Activated CD8-positive, alpha-beta T cell treated with anti-CD3 and anti-CD28 coated beads for 36 hours (primary cell): ENCODE measurements around the gene FGF22. TPM values are rescaled to one million over a fixed set of nuclear protein-coding genes. Genes with fewer than 3 reads are reported as not detected.
"Not testable (repeated sequence)": the region's sequence is repeated elsewhere in the genome, so short reads cannot be mapped to it uniquely, and the experiment has no call there.

ENCODE experiments used
- ATAC-seq: fragments of 200-7000 bp; cut with Tn5 transposase; one replicate; pipeline ENCODE4 v1.10.0; 2021; ENCODE audit warnings: mild to moderate bottlenecking, moderate library complexity
- CTCF ChIA-PET: fragments of 350-600 bp; sonication (Branson Sonifier 250); formaldehyde crosslinking; loops from one replicate; lab custom pipeline; 2021; ENCODE audit warnings: antibody characterized with exemption; lab: Charles Lee
- POLR2A ChIA-PET: fragments of 350-600 bp; sonication (Branson Sonifier 250); formaldehyde crosslinking; loops from one replicate; lab custom pipeline; 2021; ENCODE audit warnings: antibody characterized with exemption; lab: Charles Lee
- DNase-seq: peaks from one replicate; pipeline ENCODE4 v3.0.0-alpha.2; 2020
- H3K27ac Mint-ChIP-seq: one replicate; pipeline ENCODE4 v1.8.0; 2021; ENCODE audit warnings: mild to moderate bottlenecking, mixed read lengths
- H3K27me3 Mint-ChIP-seq: one replicate; pipeline ENCODE4 v1.8.0; 2021; ENCODE audit warnings: mixed read lengths
- H3K36me3 Mint-ChIP-seq: one replicate; pipeline ENCODE4 v1.8.0; 2021; ENCODE audit warnings: low read depth, mixed read lengths
- H3K4me1 Mint-ChIP-seq: one replicate; pipeline ENCODE4 v1.8.0; 2021; ENCODE audit warnings: low read depth, mixed read lengths
- H3K4me3 Mint-ChIP-seq: one replicate; pipeline ENCODE4 v1.8.0; 2021; ENCODE audit warnings: mild to moderate bottlenecking, moderate library complexity, mixed read lengths
- H3K9me3 Mint-ChIP-seq: one replicate; pipeline ENCODE4 v1.8.0; 2021; ENCODE audit warnings: mixed read lengths
- CTCF ChIP-seq: fragments of 200-600 bp; IDR thresholded peaks from one replicate; pipeline ENCODE4 v1.8.0; 2022; ENCODE audit warnings: antibody characterized with exemption, mild to moderate bottlenecking
- intact Hi-C: fragments of 100-400 bp; cut with micrococcal nuclease; formaldehyde crosslinking; loops from one replicate; pipeline ENCODE4 v1.10.0; 2022
- total RNA-seq, 2 experiments: library from RNA; stranded (reverse); gene quantifications; one replicate each; pipeline ENCODE4 v1.2.3, GENCODE V29; 2021

FGF22 gene
- total RNA-seq, 2 experiments from 2014 or later = 0.16 TPM; not detected in 1

- Mint-ChIP-seq H3K36me3 (peaks cover 30% of the 10 kb centered on the region), H3K4me3 (no peak overlapping the region), H3K27me3 (no peaks in the 10 kb centered on the region), H3K4me1 (peaks cover 3% of the 10 kb centered on the region), H3K27ac (no peak overlapping the region), H3K9me3 (no peaks in the 10 kb centered on the region)
- POLR2A ChIA-PET = no interaction called here
- intact Hi-C loops = no loop called here
- no peak for DNase-seq
- CTCF ChIA-PET = no interaction called here
- no peak for ATAC-seq
- no peak for TF ChIP-seq CTCF
Measured at GRCh38 chr19:619286-620002, 20.2 kb upstream of the FGF22 start.

GRCh38 chr19:620166-620862 lies 19.4 kb upstream of the FGF22 start:
- H3K4me3 Mint-ChIP-seq = no peak overlapping the region
- no peaks in the 10 kb centered on the region for H3K9me3 Mint-ChIP-seq
- peaks cover 3% of the 10 kb centered on the region for H3K4me1 Mint-ChIP-seq
- intact Hi-C loops = no loop called here
- CTCF ChIA-PET = no interaction called here
- POLR2A ChIA-PET = no interaction called here
- no peak for TF ChIP-seq CTCF
- no peaks in the 10 kb centered on the region for H3K27me3 Mint-ChIP-seq
- DNase-seq (no peak), ATAC-seq (no peak)
- peaks cover 27% of the 10 kb centered on the region for H3K36me3 Mint-ChIP-seq
- H3K27ac Mint-ChIP-seq = no peak overlapping the region

- ATAC-seq, H3K27me3 Mint-ChIP-seq, H3K27ac Mint-ChIP-seq, H3K9me3 Mint-ChIP-seq, H3K4me3 Mint-ChIP-seq, intact Hi-C loops, H3K4me1 Mint-ChIP-seq, DNase-seq, CTCF ChIA-PET: not testable (repeated sequence)
- peaks cover 25% of the 10 kb centered on the region for H3K36me3 Mint-ChIP-seq
- POLR2A ChIA-PET = interaction anchor here (1.8 kb wide), 1 partner anchor 10 kb away, joined by 4 read pairs; no protein-coding TSS in a partner anchor
Measured at GRCh38 chr19:621191-621590, 18.5 kb upstream of the FGF22 start.

- no peak for ATAC-seq
- intact Hi-C loops = no loop called here
- Mint-ChIP-seq H3K4me3 (no peak overlapping the region), H3K27ac (no peak overlapping the region), H3K36me3 (peaks cover 26% of the 10 kb centered on the region), H3K27me3 (no peaks in the 10 kb centered on the region), H3K9me3 (no peaks in the 10 kb centered on the region), H3K4me1 (peaks cover under 1% of the 10 kb centered on the region)
- CTCF ChIA-PET = no interaction called here
- TF ChIP-seq CTCF = no peak
- POLR2A ChIA-PET = interaction anchor here (1.8 kb wide), 1 partner anchor 11 kb away, joined by 4 read pairs; no protein-coding TSS in a partner anchor
- no peak for DNase-seq
Measured at GRCh38 chr19:621819-622218, 17.9 kb upstream of the FGF22 start.

- intact Hi-C loops = no loop called here
Measured at GRCh38 chr19:622666-623065, 17.0 kb upstream of the FGF22 start.

More at GRCh38 chr19:622666-623065, 17.0 kb upstream of the FGF22 start:
- TF ChIP-seq CTCF = no peak
- ChIA-PET CTCF (no interaction called here), POLR2A (interaction anchor here (1.8 kb wide), 1 partner anchor 12 kb away, joined by 4 read pairs; no protein-coding TSS in a partner anchor)
- no peak for ATAC-seq
- no peak overlapping the region for H3K27ac Mint-ChIP-seq
- peaks cover 21% of the 10 kb centered on the region for H3K36me3 Mint-ChIP-seq
- H3K27me3 Mint-ChIP-seq = no peaks in the 10 kb centered on the region
- peaks cover 2% of the 10 kb centered on the region for H3K4me1 Mint-ChIP-seq
- no peak overlapping the region for H3K4me3 Mint-ChIP-seq
- H3K9me3 Mint-ChIP-seq = no peaks in the 10 kb centered on the region
- DNase-seq = no peak
